Type B pancreatic cell (in vitro differentiated cells): ENCODE results near the gene UBE2F. TPM values are rescaled to one million over a fixed set of nuclear protein-coding genes. Genes with fewer than 3 reads are reported as not detected.

Experiments used
- DNase-seq: peaks from one replicate; pipeline ENCODE4 v3.0.0; 2021; ENCODE audit warnings: mixed read lengths; ENCODE audit not compliant: unreplicated experiment; ENCODE audit errors: extremely low spot score
- H3K27ac Mint-ChIP-seq: 2 replicates; pipeline ENCODE4 v1.8.0; 2021; ENCODE audit warnings: mild to moderate bottlenecking, mixed read lengths
- H3K27me3 Mint-ChIP-seq: 2 replicates; pipeline ENCODE4 v1.8.0; 2021; ENCODE audit warnings: mixed read lengths
- H3K36me3 Mint-ChIP-seq: 2 replicates; pipeline ENCODE4 v1.8.0; 2021; ENCODE audit warnings: mixed read lengths
- H3K4me1 Mint-ChIP-seq: one replicate; pipeline ENCODE4 v1.8.0; 2021; ENCODE audit warnings: mixed read lengths; ENCODE audit not compliant: unreplicated experiment
- H3K4me3 Mint-ChIP-seq: 2 replicates; pipeline ENCODE4 v1.8.0; 2021; ENCODE audit warnings: mild to moderate bottlenecking, mixed read lengths
- H3K9me3 Mint-ChIP-seq: 2 replicates; pipeline ENCODE4 v1.8.0; 2021; ENCODE audit warnings: mixed read lengths
- total RNA-seq: library from RNA; stranded (reverse); gene quantifications from 2 replicates; pipeline ENCODE4 v1.2.1, GENCODE V29; 2021; ENCODE audit warnings: low replicate concordance
- TF ChIP-seq, protein P1 (sequence below): fragments of 200-600 bp; sonication (generic); conservative IDR thresholded peaks from 2 replicates; pipeline ENCODE4 v1.5.0; 2021; ENCODE audit warnings: antibody characterized with exemption, mild to moderate bottlenecking

The UBE2F gene
- total RNA-seq, 1 donor from 2014 or later = 43.1 TPM

DNA sequence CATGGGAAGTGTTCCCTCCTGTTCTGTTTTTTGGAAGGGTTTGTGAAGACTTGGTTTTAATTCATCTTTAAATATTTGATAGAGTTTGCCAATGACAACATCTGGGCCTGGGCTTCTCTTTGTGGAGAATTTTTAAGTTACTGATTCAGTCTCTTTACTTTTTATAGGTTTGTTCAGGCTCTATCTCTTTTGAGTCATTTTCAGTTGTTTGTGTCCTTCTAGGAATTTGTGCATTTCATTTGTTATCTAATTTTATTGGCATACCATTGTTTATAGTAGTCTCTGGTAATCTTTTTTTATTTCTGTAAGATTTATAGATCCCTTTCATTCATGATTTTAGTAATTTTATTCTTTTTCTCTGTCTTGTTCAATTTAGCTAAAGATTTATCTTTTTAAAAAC, 108.6 kb downstream of the UBE2F start:
- no peaks in the 10 kb centered on the region for H3K4me1 Mint-ChIP-seq
- H3K27ac Mint-ChIP-seq = no peak overlapping the region
- TF ChIP-seq, protein P1, sequence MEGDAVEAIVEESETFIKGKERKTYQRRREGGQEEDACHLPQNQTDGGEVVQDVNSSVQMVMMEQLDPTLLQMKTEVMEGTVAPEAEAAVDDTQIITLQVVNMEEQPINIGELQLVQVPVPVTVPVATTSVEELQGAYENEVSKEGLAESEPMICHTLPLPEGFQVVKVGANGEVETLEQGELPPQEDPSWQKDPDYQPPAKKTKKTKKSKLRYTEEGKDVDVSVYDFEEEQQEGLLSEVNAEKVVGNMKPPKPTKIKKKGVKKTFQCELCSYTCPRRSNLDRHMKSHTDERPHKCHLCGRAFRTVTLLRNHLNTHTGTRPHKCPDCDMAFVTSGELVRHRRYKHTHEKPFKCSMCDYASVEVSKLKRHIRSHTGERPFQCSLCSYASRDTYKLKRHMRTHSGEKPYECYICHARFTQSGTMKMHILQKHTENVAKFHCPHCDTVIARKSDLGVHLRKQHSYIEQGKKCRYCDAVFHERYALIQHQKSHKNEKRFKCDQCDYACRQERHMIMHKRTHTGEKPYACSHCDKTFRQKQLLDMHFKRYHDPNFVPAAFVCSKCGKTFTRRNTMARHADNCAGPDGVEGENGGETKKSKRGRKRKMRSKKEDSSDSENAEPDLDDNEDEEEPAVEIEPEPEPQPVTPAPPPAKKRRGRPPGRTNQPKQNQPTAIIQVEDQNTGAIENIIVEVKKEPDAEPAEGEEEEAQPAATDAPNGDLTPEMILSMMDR = no peak

DNA sequence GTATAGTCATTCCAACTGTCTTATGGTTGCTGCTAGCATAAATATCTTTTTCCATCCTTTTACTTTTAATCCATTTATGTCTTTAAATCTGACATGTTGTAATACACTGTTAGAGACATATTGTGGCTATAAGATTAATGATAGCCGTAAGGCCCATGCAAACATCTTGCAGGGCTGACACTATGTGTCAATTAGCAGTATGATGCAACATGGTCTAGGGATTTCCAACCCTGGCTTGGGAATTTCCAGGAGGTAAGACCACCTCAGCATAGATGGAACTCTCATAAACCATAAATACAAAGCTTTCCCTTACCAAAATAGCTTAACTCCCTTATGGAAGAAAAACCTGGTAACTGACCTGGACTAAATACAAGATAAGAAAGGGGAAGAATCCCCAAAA, 110.5 kb downstream of the UBE2F start:
- DNase-seq = no peak
- peaks cover 6% of the 10 kb centered on the region for H3K9me3 Mint-ChIP-seq
- TF ChIP-seq, protein P1 = no peak
- peaks cover 65% of the 10 kb centered on the region for H3K36me3 Mint-ChIP-seq
- H3K27ac Mint-ChIP-seq = no peak overlapping the region
- H3K4me3 Mint-ChIP-seq = no peak overlapping the region
- no peaks in the 10 kb centered on the region for H3K4me1 Mint-ChIP-seq
- no peaks in the 10 kb centered on the region for H3K27me3 Mint-ChIP-seq

More for the DNA sequence above, 108.6 kb downstream of the UBE2F start:
- Mint-ChIP-seq H3K27me3 (no peaks in the 10 kb centered on the region), H3K9me3 (peaks cover 6% of the 10 kb centered on the region), H3K36me3 (peaks cover 58% of the 10 kb centered on the region), H3K4me3 (no peak overlapping the region)
- no peak for DNase-seq

DNA sequence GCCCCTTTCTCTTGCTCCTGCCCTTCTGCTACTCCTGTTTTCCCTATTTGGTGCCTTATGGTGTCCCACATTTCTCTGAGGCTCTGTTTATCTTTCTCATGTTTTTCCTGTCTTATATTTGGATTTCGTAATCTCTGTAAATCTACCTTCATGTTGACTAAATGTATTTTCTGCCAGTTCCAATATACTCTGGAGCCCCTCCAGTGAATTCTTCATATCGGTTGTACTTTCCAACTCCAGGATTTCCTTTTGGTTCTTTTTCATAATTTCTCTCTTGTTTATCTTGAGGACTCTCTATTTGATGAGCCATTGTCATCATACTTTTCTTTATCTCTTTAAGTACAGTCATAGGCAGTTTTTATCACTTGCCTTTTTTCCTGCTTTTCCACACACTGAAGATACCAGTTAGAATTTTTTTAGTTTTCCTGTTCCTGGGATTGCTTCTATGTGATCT, 113.1 kb downstream of the UBE2F start:
- Mint-ChIP-seq H3K4me3 (no peak overlapping the region), H3K36me3 (peaks cover 61% of the 10 kb centered on the region), H3K27ac (no peak overlapping the region), H3K4me1 (no peaks in the 10 kb centered on the region), H3K9me3 (peaks cover 6% of the 10 kb centered on the region), H3K27me3 (no peaks in the 10 kb centered on the region)
- TF ChIP-seq, protein P1 = no peak
- DNase-seq = no peak

DNA sequence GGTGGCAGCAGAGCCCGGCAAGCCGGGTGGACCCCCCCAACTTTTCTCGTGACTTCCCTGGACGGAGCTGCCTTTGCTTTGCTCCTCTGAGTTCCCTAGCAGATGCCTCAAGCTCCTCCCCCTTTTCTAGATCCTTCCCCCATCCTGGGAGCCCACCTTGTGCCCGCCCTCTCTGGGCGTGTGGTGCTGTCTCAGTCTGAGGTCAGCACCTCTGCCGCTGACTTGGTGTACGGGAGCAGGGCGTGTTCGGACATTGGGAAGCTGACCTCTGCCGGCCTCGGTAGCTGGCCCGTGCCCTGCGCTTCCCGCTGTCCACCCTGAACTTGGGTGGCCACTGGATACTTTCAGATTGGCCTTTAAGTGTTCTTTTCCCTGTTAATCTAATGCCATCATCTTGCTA, 113.7 kb downstream of the UBE2F start:
- no peak overlapping the region for H3K4me3 Mint-ChIP-seq
- no peaks in the 10 kb centered on the region for H3K27me3 Mint-ChIP-seq
- peaks cover 6% of the 10 kb centered on the region for H3K9me3 Mint-ChIP-seq
- no peak overlapping the region for H3K27ac Mint-ChIP-seq
- no peaks in the 10 kb centered on the region for H3K4me1 Mint-ChIP-seq
- TF ChIP-seq, protein P1 = no peak
- peaks cover 58% of the 10 kb centered on the region for H3K36me3 Mint-ChIP-seq
- no peak for DNase-seq

DNA sequence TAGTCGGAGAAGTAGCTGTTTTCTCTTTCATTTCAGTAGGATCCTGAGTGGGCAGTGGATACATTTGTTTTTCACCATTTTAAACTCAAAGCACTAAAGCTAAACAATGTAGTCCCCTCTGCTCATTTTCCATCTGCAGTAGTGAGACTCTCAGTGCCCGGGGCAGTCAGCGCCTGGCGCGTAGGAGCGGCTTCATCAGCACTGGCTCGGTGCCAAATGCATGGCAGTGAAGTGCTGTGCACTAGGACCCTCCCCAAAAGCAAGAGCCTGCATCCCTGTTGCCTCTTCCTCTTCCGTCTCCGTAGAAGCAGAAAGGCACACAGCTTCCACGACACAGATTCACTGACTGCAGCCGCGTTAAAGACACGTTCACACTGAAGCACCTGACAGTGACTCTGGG, 114.3 kb downstream of the UBE2F start:
- TF ChIP-seq, protein P1 = no peak
- Mint-ChIP-seq H3K4me1 (no peaks in the 10 kb centered on the region), H3K27ac (no peak overlapping the region), H3K9me3 (peaks cover 9% of the 10 kb centered on the region), H3K27me3 (no peaks in the 10 kb centered on the region), H3K4me3 (no peak overlapping the region), H3K36me3 (peaks cover 61% of the 10 kb centered on the region)
- DNase-seq = no peak

DNA sequence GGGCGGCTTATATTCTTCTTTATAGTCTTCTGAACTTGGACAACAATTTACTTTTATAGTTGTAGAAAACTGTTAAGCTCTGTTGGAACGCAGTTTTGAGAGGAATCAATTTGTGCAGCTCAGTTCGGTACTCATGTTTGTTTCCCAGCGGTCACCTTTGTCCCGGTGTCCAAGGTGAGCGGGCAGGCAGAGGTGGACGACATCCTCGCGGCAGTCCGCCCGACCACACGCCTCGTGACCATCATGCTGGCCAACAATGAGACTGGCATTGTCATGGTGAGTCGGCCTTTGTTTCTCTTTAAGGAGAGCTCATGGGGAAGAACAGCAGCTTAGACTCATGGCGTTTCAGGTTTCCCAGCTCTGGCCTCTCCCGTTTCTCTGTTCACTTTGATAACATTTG, 114.7 kb downstream of the UBE2F start:
- H3K9me3 Mint-ChIP-seq = peaks cover 10% of the 10 kb centered on the region
- H3K27ac Mint-ChIP-seq = no peak overlapping the region
- peaks cover 58% of the 10 kb centered on the region for H3K36me3 Mint-ChIP-seq
- H3K4me3 Mint-ChIP-seq = no peak overlapping the region
- TF ChIP-seq, protein P1 = no peak
- H3K27me3 Mint-ChIP-seq = no peaks in the 10 kb centered on the region
- DNase-seq = peak; percentile 48
- no peaks in the 10 kb centered on the region for H3K4me1 Mint-ChIP-seq
